Measurements from ENCODE around the gene CLRN2. TPM values are rescaled to one million over a fixed set of nuclear protein-coding genes. Genes with fewer than 3 reads are reported as not detected.
A peak's percentile ranks its signal among the peaks of the same experiment; 100 is the strongest.

The CLRN2 gene
- total and polyA plus RNA-seq, 9 of the 15 experiments (the other 6 are each of a cell fraction or from before 2014, with no cell fraction given), result not detected

DNA sequence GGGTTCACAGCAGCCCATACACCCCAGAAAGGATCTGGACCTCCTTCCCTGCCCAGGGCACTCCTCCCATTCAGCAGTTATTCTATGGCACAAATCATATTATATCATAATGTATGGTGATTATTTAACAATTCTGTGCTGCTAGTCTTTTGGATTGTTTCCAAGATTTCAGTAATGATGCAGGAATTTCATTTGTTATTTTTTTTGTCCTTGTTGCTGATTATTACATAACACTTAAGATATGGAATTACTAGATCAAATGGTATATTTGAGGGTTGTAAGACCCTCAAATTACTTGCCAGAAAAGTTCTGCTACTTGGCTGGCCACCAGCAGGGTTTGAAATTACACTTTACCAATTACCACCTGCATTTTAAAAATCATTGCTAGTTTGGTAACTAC lies 39.5 kb upstream of the CLRN2 start:
- Histone ChIP-seq H3K27ac (ENCODE audit: extremely low read depth, low read depth, low read length) (no peak overlapping the region), H3K9me1 (ENCODE audit: control insufficient read depth, insufficient read depth, low read length) (no peaks in the 10 kb centered on the region), H3K4me2 (ENCODE audit: insufficient read depth, low read length) (no peak overlapping the region), H4K20me1 (replicated peaks; ENCODE audit: control insufficient read depth, insufficient read depth, low read length) (peaks cover under 1% of the 10 kb centered on the region; the same call in 1 of the 2 replicates), H3K79me2 (ENCODE audit: control insufficient read depth, insufficient read depth, low read length) (no peaks in the 10 kb centered on the region), H3K27me3 (ENCODE audit: control insufficient read depth in 2 of 2, insufficient read depth in 2 of 2, low read length in 2 of 2) (peaks cover 0 to 6% of the 10 kb centered on the region in 2 experiments; a peak in 2 of 5 replicates), H2AFZ (ENCODE audit: low read depth, low read length) (no peak overlapping the region), H3K4me1 (replicated peaks in 1 of 2; ENCODE audit: control insufficient read depth in 2 of 2, insufficient read depth in 2 of 2, low read length in 2 of 2) (peaks cover 0 to 2% of the 10 kb centered on the region in 2 experiments; a peak in 2 of 5 replicates), H3K4me3 (no peak overlapping the region), H3K9ac (ENCODE audit: insufficient read depth in 1 of 2, low read depth in 2 of 2, low read length in 2 of 2) (no peak overlapping the region), H3K36me3 (ENCODE audit: control insufficient read depth, insufficient read depth, low read length) (no peaks in the 10 kb centered on the region), H3K9me3 (replicated peaks; ENCODE audit: control insufficient read depth, insufficient read depth, low read depth, low read length) (no peaks in the 10 kb centered on the region)
- in situ Hi-C loops (cut with MboI) (no loop called here), intact Hi-C loops (cut with micrococcal nuclease) (no loop called here)
- ChIA-PET POLR2A (no interaction called here), CTCF (ENCODE audit: low intra/inter-chr PET ratio) (no interaction called here)
- ATAC-seq, result no peak
- DNase-seq (ENCODE audit: extremely low read depth in 1 of 4, low spot score in 3 of 4), result no peak
- TF ChIP-seq CEBPB (tag; IDR thresholded peaks at IDR 0.05) (peak; percentile 85), CEBPG (CRISPR knock-in tag; IDR thresholded peaks at IDR 0.05) (no peak), CEBPG (tag; conservative IDR thresholded peaks at IDR 0.05 in 1 of 2, IDR thresholded peaks at IDR 0.05 in 1 of 2) (peak; percentile 54 to 92; a peak in 3 of 4 replicates), NFRKB (IDR thresholded peaks at IDR 0.05; ENCODE audit: low read depth) (no peak)
- no peak for FAIRE-seq
- BruUV-seq (replicated peaks), result no TSS peak

DNA sequence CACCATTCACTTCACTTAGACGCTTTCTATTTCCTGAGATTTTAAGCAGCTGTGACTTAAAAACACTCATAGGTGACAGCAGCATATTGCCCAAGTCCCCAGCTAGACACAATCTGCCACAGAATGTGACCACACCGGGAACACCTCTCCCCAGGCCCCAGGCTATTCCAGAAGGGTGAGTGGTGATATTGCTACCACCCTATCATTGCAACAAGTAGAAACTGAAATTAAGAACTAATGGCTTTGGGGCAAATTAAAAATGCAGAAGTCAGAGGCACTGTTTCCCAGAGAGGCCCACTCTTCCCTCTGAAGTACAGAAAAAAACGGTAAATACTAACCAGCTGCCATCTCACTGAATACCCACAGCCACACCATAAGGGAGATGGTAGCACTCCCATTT lies 38.1 kb upstream of the CLRN2 start:
- no peak for FAIRE-seq
- H3K9ac ChIP-seq (ENCODE audit: insufficient read depth in 1 of 2, low read depth in 2 of 2, low read length in 2 of 2), result no peak overlapping the region
- ChIA-PET CTCF (ENCODE audit: low intra/inter-chr PET ratio) (no interaction called here), POLR2A (no interaction called here)
- TF ChIP-seq ZNF311 (CRISPR knock-in tag; IDR thresholded peaks at IDR 0.05) (no peak), TCF3 (CRISPR knock-in tag; IDR thresholded peaks at IDR 0.05) (no peak), JUNB (CRISPR knock-in tag; conservative IDR thresholded peaks at IDR 0.05) (no peak), RBFOX2 (IDR thresholded peaks at IDR 0.05; ENCODE audit: low read depth, low read length) (no peak), TFAM (CRISPR knock-in tag; conservative IDR thresholded peaks at IDR 0.05) (no peak), ZZZ3 (IDR thresholded peaks at IDR 0.05) (no peak), LEF1 (IDR thresholded peaks at IDR 0.05) (no peak), PRMT5 (CRISPR knock-in tag; IDR thresholded peaks at IDR 0.05) (no peak), E2F3 (CRISPR knock-in tag; IDR thresholded peaks at IDR 0.05) (no peak)
- TF ChIP-seq, protein P1, sequence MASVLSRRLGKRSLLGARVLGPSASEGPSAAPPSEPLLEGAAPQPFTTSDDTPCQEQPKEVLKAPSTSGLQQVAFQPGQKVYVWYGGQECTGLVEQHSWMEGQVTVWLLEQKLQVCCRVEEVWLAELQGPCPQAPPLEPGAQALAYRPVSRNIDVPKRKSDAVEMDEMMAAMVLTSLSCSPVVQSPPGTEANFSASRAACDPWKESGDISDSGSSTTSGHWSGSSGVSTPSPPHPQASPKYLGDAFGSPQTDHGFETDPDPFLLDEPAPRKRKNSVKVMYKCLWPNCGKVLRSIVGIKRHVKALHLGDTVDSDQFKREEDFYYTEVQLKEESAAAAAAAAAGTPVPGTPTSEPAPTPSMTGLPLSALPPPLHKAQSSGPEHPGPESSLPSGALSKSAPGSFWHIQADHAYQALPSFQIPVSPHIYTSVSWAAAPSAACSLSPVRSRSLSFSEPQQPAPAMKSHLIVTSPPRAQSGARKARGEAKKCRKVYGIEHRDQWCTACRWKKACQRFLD (CRISPR knock-in tag; IDR thresholded peaks at IDR 0.05), result no peak
- no peaks in the 10 kb centered on the region for H3K9me1 ChIP-seq (ENCODE audit: control insufficient read depth, insufficient read depth, low read length)
- DNase-seq (ENCODE audit: extremely low read depth in 1 of 4, low spot score in 3 of 4), result no peak
- in situ Hi-C loops (cut with MboI), result no loop called here
- no peak overlapping the region for H2AFZ ChIP-seq (ENCODE audit: low read depth, low read length)
- H4K20me1 ChIP-seq (replicated peaks; ENCODE audit: control insufficient read depth, insufficient read depth, low read length), result no peaks in the 10 kb centered on the region
- H3K4me2 ChIP-seq (ENCODE audit: insufficient read depth, low read length), result no peak overlapping the region
- H3K9me3 ChIP-seq (replicated peaks; ENCODE audit: control insufficient read depth, insufficient read depth, low read depth, low read length), result no peaks in the 10 kb centered on the region; the same call in 1 of the 2 replicates
- ATAC-seq, result no peak
- no peaks in the 10 kb centered on the region for H3K79me2 ChIP-seq (ENCODE audit: control insufficient read depth, insufficient read depth, low read length)
- H3K4me1 ChIP-seq (replicated peaks in 1 of 2; ENCODE audit: control insufficient read depth in 2 of 2, insufficient read depth in 2 of 2, low read length in 2 of 2), result peaks cover 0 to 12% of the 10 kb centered on the region in 2 experiments; a peak in 2 of 5 replicates
- intact Hi-C loops (cut with micrococcal nuclease), result no loop called here
- no TSS peak for BruUV-seq (replicated peaks)
- WGBS (ENCODE audit: insufficient coverage, low coverage, missing lambda C conversion rate), result 22% methylated on average over 3 of the region's 3 CpGs
- no peak overlapping the region for H3K27ac ChIP-seq (ENCODE audit: extremely low read depth, low read depth, low read length)
- H3K36me3 ChIP-seq (ENCODE audit: control insufficient read depth, insufficient read depth, low read length), result no peaks in the 10 kb centered on the region
- no peak overlapping the region for H3K4me3 ChIP-seq
- no peaks in the 10 kb centered on the region for H3K27me3 ChIP-seq (ENCODE audit: control insufficient read depth in 2 of 2, insufficient read depth in 2 of 2, low read length in 2 of 2)

Data from K562 (cell line).